NCI-H510A treated with DMSO at 0.1 percent for 48 hours (cell line): Measurements from ENCODE around the gene SPACA4.

Experiments
- DNase-seq: peaks from one replicate; lab custom pipeline; 2025; lab: John Stamatoyannopoulos, UW

The SPACA4 gene

GRCh38 chr19:48651683-48652048 lies 45.1 kb downstream of the SPACA4 start:
- no peak for DNase-seq

DNA sequence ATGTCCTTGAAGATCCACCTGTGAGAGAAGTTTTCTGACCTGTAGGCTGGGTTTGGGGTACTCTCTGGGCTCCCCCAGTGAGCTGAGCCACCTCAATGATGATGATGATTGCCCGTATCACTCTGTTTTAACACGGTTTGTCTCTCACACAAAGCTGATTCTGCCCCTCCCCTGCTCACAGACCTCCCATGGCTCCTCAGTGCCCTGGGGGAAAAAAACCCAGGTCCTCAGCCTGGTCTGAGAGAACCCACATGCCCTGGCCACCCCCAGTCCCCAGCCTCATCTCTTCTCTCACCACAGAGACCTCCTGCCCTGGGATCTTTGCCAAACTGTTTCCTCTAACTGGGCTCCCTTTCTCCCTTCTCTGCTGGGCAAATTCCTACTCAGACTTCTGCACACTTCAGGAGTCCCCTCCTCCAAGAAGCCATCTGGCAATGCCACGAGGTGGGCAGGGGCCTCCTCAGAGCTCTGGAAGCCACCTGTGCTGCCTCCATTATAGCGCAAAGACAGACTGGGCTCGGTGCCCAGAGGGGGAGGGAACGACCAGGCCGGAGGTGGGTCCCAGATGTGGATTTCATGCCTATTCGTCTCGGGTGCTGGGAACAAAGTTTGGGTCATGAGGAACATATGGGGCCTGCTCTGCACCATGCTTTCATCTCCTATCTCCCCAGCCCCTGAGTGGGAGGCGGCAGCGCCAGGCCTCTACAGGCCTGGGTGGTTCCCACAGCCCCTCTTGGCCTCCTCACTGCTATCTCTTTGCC lies 47.9 kb downstream of the SPACA4 start:
- no peak for DNase-seq

- DNase-seq: no peak
Measured at GRCh38 chr19:48656840-48657474, 50.4 kb downstream of the SPACA4 start.
